HepG2 (cell line): Measurements from ENCODE around the gene MRPS10. TPM values are rescaled to one million over a fixed set of nuclear protein-coding genes. Genes with fewer than 3 reads are reported as not detected.

Source experiments
- ATAC-seq: fragments of 200-7000 bp; cut with Tn5 transposase; 3 replicates; pipeline ENCODE4 v1.9.1; 2020; ENCODE audit warnings: mild to moderate bottlenecking, moderate library complexity
- BruUV-seq: library from RNA; stranded (reverse); fragments of 400-500 nt; replicated peaks from 2 replicates; lab custom pipeline; 2021; lab: Mats Ljungman, UMichigan
- CTCF ChIA-PET: fragments of 300-600 bp; formaldehyde crosslinking; extraction: SDS; loops from one replicate; lab custom pipeline; 2021; ENCODE audit warnings: low total read pairs, inconsistent platforms, low intra/inter-chr PET ratio; lab: Yijun Ruan, JAX
- POLR2A ChIA-PET: fragments of 350-600 bp; sonication (Branson Sonifier 250); formaldehyde crosslinking; loops from one replicate; lab custom pipeline; 2020; ENCODE audit warnings: antibody characterized with exemption, inconsistent platforms; lab: Yijun Ruan, JAX
- DNase-seq: peaks from one replicate; pipeline ENCODE4 v3.0.0-alpha.2; 2015; ENCODE audit warnings: low spot score
- FAIRE-seq: peaks from 3 replicates; lab custom pipeline; 2011; peaks lifted over from hg19 to GRCh38; lab: Jason Lieb, UNC
- H2AFZ ChIP-seq: one replicate; pipeline ENCODE4 v1.6.1; 2011; ENCODE audit warnings: low read length, inconsistent platforms
- H3K27ac ChIP-seq: fragments of 300-600 bp; 3 replicates; pipeline ENCODE4 v1.8.0; 2011; ENCODE audit warnings: mixed run types, mild to moderate bottlenecking, mixed read lengths, low read length, inconsistent platforms; ENCODE audit not compliant: insufficient read depth; ENCODE audit errors: extremely low read length
- H3K27me3 ChIP-seq, 2 experiments: fragments of 200-600 bp in 1 of 2; 2 replicates in 1 of 2; 3 replicates in 1 of 2; pipeline versions ENCODE4 v1.6.0 to v1.8.0; 2011; ENCODE audit warnings: low read length in 2 of 2, mild to moderate bottlenecking in 2 of 2, moderate library complexity in 2 of 2, inconsistent platforms in 1 of 2; ENCODE audit not compliant: insufficient read depth in 2 of 2, control insufficient read depth in 1 of 2
- H3K36me3 ChIP-seq, 2 experiments: fragments of 200-600 bp in 1 of 2; replicated peaks in 1 of 2; 2 replicates in 1 of 2; 3 replicates in 1 of 2; pipeline versions ENCODE4 v1.5.1 to v1.8.0; 2011; ENCODE audit warnings: low read length in 2 of 2, inconsistent platforms in 1 of 2; ENCODE audit not compliant: insufficient read depth in 2 of 2, control insufficient read depth in 1 of 2
- H3K4me1 ChIP-seq: 2 replicates; pipeline ENCODE4 v1.5.1; 2012; ENCODE audit warnings: low read length, inconsistent platforms; ENCODE audit not compliant: insufficient read depth
- H3K4me2 ChIP-seq: 2 replicates; pipeline ENCODE4 v1.6.0; 2011; ENCODE audit warnings: low read depth, low read length, inconsistent platforms
- H3K4me3 ChIP-seq, 3 experiments: fragments of 200-600 bp in 1 of 3; sonication (generic), shearing (Covaris generic) in 1 of 3; replicated peaks in 1 of 3; 2 replicates each; pipeline ENCODE4 v1.5.1; 2011 to 2016; ENCODE audit warnings: low read length in 3 of 3, inconsistent platforms in 2 of 3, low read depth in 2 of 3, mild to moderate bottlenecking in 2 of 3, control low read depth in 1 of 3, mixed read lengths in 1 of 3; ENCODE audit not compliant: insufficient read depth in 1 of 3
- H3K79me2 ChIP-seq: one replicate; pipeline ENCODE4 v1.6.1; 2011; ENCODE audit warnings: low read length, inconsistent platforms; ENCODE audit not compliant: insufficient read depth
- H3K9ac ChIP-seq: 2 replicates; pipeline ENCODE4 v1.6.0; 2011; ENCODE audit warnings: mild to moderate bottlenecking, low read depth, low read length, inconsistent platforms; ENCODE audit not compliant: insufficient read depth
- H3K9me3 ChIP-seq: 2 replicates; pipeline ENCODE4 v1.5.1; 2012; ENCODE audit warnings: mild to moderate bottlenecking, low read length
- H4K20me1 ChIP-seq: 2 replicates; pipeline ENCODE4 v1.6.0; 2011; ENCODE audit warnings: inconsistent platforms, mild to moderate bottlenecking, low read length, moderate library complexity; ENCODE audit not compliant: insufficient read depth
- ETV5 ChIP-seq: IDR thresholded peaks from 2 replicates; pipeline ENCODE4 v1.6.1; 2018; ENCODE audit warnings: missing biosample characterization, missing genetic modification reagents, inconsistent platforms, borderline replicate concordance
- GMEB1 ChIP-seq: sonication (generic); formaldehyde crosslinking; IDR thresholded peaks from 2 replicates; pipeline ENCODE4 v1.5.1; 2020; ENCODE audit warnings: missing genetic modification reagents, mild to moderate bottlenecking, borderline replicate concordance
- TBX3 ChIP-seq: fragments of 450-650 bp; IDR thresholded peaks from 2 replicates; pipeline ENCODE4 v1.6.1; 2017; ENCODE audit warnings: antibody characterized with exemption, mild to moderate bottlenecking, inconsistent platforms, borderline replicate concordance
- TRIM24 ChIP-seq: sonication (generic); formaldehyde crosslinking; IDR thresholded peaks from 2 replicates; pipeline ENCODE4 v1.8.0; 2022; ENCODE audit warnings: mild to moderate bottlenecking, missing genetic modification reagents
- ZNF710 ChIP-seq: sonication (generic); formaldehyde crosslinking; IDR thresholded peaks from 2 replicates; pipeline ENCODE4 v1.5.0; 2020; ENCODE audit warnings: mild to moderate bottlenecking, missing genetic modification reagents, borderline replicate concordance
- WGBS: methylation state at CpG from one replicate; pipeline ENCODE4 v1.1.6; 2017; ENCODE audit warnings: low lambda C conversion rate; 5-methylcytosine and 5-hydroxymethylcytosine counted together
- in situ Hi-C: cut with HindIII; loops from 2 replicates; pipeline ENCODE4 v1.10.0; 2017; ENCODE audit warnings: low pct_unique_long_range_greater_than_20kb; ENCODE audit not compliant: extremely low pct_ligation_motif_present
- intact Hi-C: fragments of 100-400 bp; cut with micrococcal nuclease; formaldehyde crosslinking; loops from one replicate; pipeline ENCODE4 v1.10.0; 2022; ENCODE audit not compliant: unreplicated experiment
- polyA plus RNA-seq, 8 experiments: library from polyadenylated mRNA; depleted of rRNA in 3 of 8; stranded (reverse) in 7 of 8; unstranded in 1 of 8; fragments of >200 nt; fragmentation: Illumina TruSeq in 4 of 8; extraction: Trizol in 4 of 8; gene quantifications; 2 replicates each; pipeline versions ENCODE4 v1.2.1 to v1.2.3, GENCODE V29; 2011 to 2016; ENCODE audit warnings: low read depth in 4 of 8, missing spikeins in 1 of 8, mixed read lengths in 1 of 8; ENCODE audit not compliant: insufficient read depth in 1 of 8
- total RNA-seq, 5 experiments: library from RNA; depleted of rRNA; stranded (reverse); fragments of >200 nt; fragmentation: Illumina TruSeq; extraction: Trizol; gene quantifications; 2 replicates each; pipeline ENCODE4 v1.2.3, GENCODE V29; 2016; ENCODE audit warnings: low read depth in 1 of 5

The MRPS10 gene
- total and polyA plus RNA-seq, 2 of the 13 experiments (the other 11 are each of a cell fraction or from before 2014, with no cell fraction given): 31.7 to 54.6 TPM

- Histone ChIP-seq H3K27ac (no peak overlapping the region), H3K36me3 (no peaks in the 10 kb centered on the region), H4K20me1 (no peaks in the 10 kb centered on the region), H3K27me3 (peaks cover 0 to 17% of the 10 kb centered on the region in 2 experiments; a peak in 1 of 5 replicates), H2AFZ (no peak overlapping the region), H3K4me3 (no peak overlapping the region), H3K9ac (no peak overlapping the region), H3K4me1 (peaks cover 11% of the 10 kb centered on the region), H3K4me2 (peak overlapping the region; percentile 28), H3K79me2 (no peaks in the 10 kb centered on the region), H3K9me3 (no peaks in the 10 kb centered on the region)
- in situ Hi-C loops: no loop called here
- FAIRE-seq (no peak), DNase-seq (no peak), ATAC-seq (no peak)
- intact Hi-C loops: no loop called here
- POLR2A ChIA-PET: no interaction called here
- no peak for TF ChIP-seq GMEB1 (CRISPR knock-in tag)
- TF ChIP-seq ZNF710 (CRISPR knock-in tag): no peak
- TF ChIP-seq ETV5 (CRISPR knock-in tag): no peak
- TF ChIP-seq TRIM24: no peak
- no peak for TF ChIP-seq TBX3
- CTCF ChIA-PET: no interaction called here
- BruUV-seq: no TSS peak
- WGBS: 33% methylated on average over 1 of the region's 1 CpG
Measured at GRCh38 chr6:42251500-42251899, 33.8 kb upstream of the MRPS10 start.
